Heart left ventricle (tissue), 16 donors: Measurements from ENCODE around the gene FAM219A. TPM values are rescaled to one million over a fixed set of nuclear protein-coding genes. Genes with fewer than 3 reads are reported as not detected.
A peak's percentile ranks its signal among the peaks of the same experiment; 100 is the strongest.

Experiments
- ATAC-seq, 4 donors: fragments of 200-7000 bp; cut with Tn5 transposase; one replicate each; pipeline ENCODE4 v1.9.1; 2020 to 2022; ENCODE audit warnings: moderate library complexity in 4 of 4, mild to moderate bottlenecking in 3 of 4, moderate number of reproducible peaks in 1 of 4
- DNase-seq, 5 donors: peaks; one replicate each; pipeline ENCODE4 v3.0.0-alpha.2; 2020
- H3K27ac ChIP-seq, 12 donors: fragments of 200-600 bp; sonication (generic) in 4 of 12; one replicate each; pipeline versions ENCODE4 v1.5.0 to v1.8.0; 2016 to 2022; ENCODE audit warnings: mild to moderate bottlenecking in 2 of 12
- H3K27me3 ChIP-seq, 9 donors: fragments of 200-600 bp; sonication (generic) in 2 of 9; one replicate each; pipeline versions ENCODE4 v1.5.1 to v1.8.0; 2016 to 2022; ENCODE audit warnings: mild to moderate bottlenecking in 3 of 9
- H3K36me3 ChIP-seq, 9 donors: fragments of 200-600 bp; sonication (generic) in 2 of 9; one replicate each; pipeline versions ENCODE4 v1.5.0 to v1.8.0; 2018 to 2022; ENCODE audit warnings: mild to moderate bottlenecking in 2 of 9
- H3K4me1 ChIP-seq, 12 donors: fragments of 200-600 bp; sonication (generic) in 4 of 12; one replicate each; pipeline versions ENCODE4 v1.5.0 to v1.8.0; 2016 to 2022; ENCODE audit warnings: mild to moderate bottlenecking in 3 of 12
- H3K4me3 ChIP-seq, 12 donors: fragments of 200-600 bp; sonication (generic) in 4 of 12; one replicate each; pipeline versions ENCODE4 v1.5.0 to v1.8.0; 2017 to 2022; ENCODE audit warnings: mild to moderate bottlenecking in 9 of 12, moderate library complexity in 4 of 12
- H3K9me3 ChIP-seq, 12 donors: fragments of 200-600 bp; sonication (generic) in 4 of 12; one replicate each; pipeline versions ENCODE4 v1.5.0 to v1.8.0; 2016 to 2022; ENCODE audit warnings: mild to moderate bottlenecking in 1 of 12
- POLR2A ChIP-seq, 2 donors: fragments of 450-650 bp; IDR thresholded peaks; one replicate each; pipeline ENCODE4 v1.6.1; 2017; ENCODE audit warnings: antibody characterized with exemption in 2 of 2, mild to moderate bottlenecking in 2 of 2, moderate library complexity in 2 of 2
- WGBS, 4 donors: extraction: QIAGEN DNeasy Blood & Tissue Kit in 2 of 4; methylation state at CpG; one replicate each; pipeline versions ENCODE4 v1.1.5 to v1.1.7; 2013 to 2018; 5-methylcytosine and 5-hydroxymethylcytosine counted together
- intact Hi-C, 10 donors: fragments of 100-400 bp; cut with DNase I; formaldehyde crosslinking; loops; one replicate each; pipeline versions ENCODE4 v1.11.1 to v1.14.2; 2022
- polyA plus RNA-seq, 2 donors: library from polyadenylated mRNA; stranded (reverse); fragments of 200-250 nt; gene quantifications; one replicate each; pipeline ENCODE4 v1.2.3, GENCODE V29; 2013
- total RNA-seq, 9 donors: library from RNA; depleted of rRNA in 2 of 9; stranded (reverse); fragments of >200 nt in 2 of 9; fragmentation: NEBNext Ultra II Directional in 3 of 9; extraction: Animal tissue kit (Norgen Biotek cat#: 25700) in 3 of 9; gene quantifications; one replicate each; pipeline versions ENCODE4 v1.1.0 to v1.2.4, GENCODE V29; 2016 to 2023
- TF ChIP-seq, protein P1 (sequence below), 12 donors: fragments of 200-600 bp; sonication (generic) in 4 of 12; IDR thresholded peaks; one replicate each; pipeline versions ENCODE4 v1.5.0 to v1.8.0; 2018 to 2022; ENCODE audit warnings: antibody characterized with exemption in 12 of 12, mild to moderate bottlenecking in 5 of 12
- donor health status: ischemic (EF 13 %, LVEDD 7.1; RV severe dilation, severe dysfunction).
- donor health status: healthy with polysubstance abuse.
- donor health status: DM: no; HTN: yes; CAD: no.
- donor health status: DM: no; HTN: no; CAD: no.
- donor health status: ischemic (EF 25% LVEDD 6.9; RV normal size, moderate dysfunction).
- donor health status: ischemic (EF 25% LVEDD 5.7; RV mildly dilated, moderate dysfunction).
- donor health status: healthy.
- donor health status: DM: yes; HTN: yes; CAD: no.
- donor health status: ischemic (EF 35%, LVEDD 5.7; RV mildly dilated, moderate dysfunction).
- donor health status: nonischemic (EF 11% LVEDD 7.7; RV severe dilation, severe dysfunction).
- donor health status: DM: yes; HTN: yes; CAD: no.
- donor health status: PGD.
- donor health status: ischemic (EF 29% LVEDD 5.4; RV normal size, mild dysfunction).
- donor health status: nonischemic (EF 23%, LVEDD 6.1; RV moderate dilation, normal function).

The FAM219A gene
- total and polyA plus RNA-seq, 11 donors, result 12.7 to 39.1 (median 25.9) TPM

DNA sequence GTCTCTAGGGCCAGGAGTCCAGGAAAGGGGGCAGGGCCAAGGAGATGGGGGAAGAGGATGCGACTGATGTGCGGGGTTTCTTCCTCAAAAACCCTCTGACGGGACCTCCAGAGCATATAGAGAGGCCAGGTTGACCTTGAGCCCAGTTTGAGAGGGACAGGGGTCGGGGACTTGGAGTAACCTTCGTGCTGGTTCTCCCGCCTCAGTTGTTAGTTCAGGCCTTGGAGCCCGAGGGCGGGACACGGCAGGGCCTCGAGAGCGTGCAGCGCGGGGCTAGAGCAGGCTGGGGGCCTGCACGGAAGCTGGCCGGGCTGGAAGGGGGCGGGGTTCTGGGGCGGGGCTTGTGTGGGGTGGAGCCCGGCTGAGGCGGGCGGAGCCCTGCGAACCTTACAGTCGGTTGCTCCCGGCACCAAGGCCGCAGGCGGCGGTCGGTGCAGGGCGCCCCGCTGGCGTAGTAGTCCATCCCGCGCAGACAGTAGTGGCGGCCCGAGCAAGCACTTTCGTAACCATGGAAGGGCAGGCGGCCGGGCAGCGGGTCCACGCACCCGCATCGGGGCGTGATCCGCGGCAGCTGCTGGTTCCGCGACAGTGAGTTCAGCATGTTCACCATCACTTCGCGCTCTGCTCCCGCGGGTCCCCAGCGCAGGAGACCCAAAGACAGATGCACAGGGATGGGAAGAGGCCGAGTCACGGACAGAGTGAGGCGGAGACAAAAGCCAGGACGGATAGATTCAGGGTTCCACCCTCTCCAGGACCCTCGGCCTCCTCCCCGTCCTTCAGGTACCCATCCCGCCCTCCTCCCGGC is 77.7 kb downstream of the FAM219A start:
- peak overlapping the region; percentile 24 to 82 (median 64) for H3K4me3 ChIP-seq
- DNase-seq (peak; percentile 81 to 88 (median 84)), ATAC-seq (peak; percentile 62 to 80 (median 76))
- H3K4me1 ChIP-seq, result peaks cover 0 to 43% (median 26%) of the 10 kb centered on the region in 12 donors
- WGBS, 4 donors, result 3 to 9% (median 4%) methylated on average over 38 to 59 of the region's 59 CpGs
- H3K27ac ChIP-seq, result peak overlapping the region; percentile 11 to 90 (median 72)
- H3K9me3 ChIP-seq, result no peaks in the 10 kb centered on the region
- H3K36me3 ChIP-seq, result no peaks in the 10 kb centered on the region
- TF ChIP-seq, protein P1, sequence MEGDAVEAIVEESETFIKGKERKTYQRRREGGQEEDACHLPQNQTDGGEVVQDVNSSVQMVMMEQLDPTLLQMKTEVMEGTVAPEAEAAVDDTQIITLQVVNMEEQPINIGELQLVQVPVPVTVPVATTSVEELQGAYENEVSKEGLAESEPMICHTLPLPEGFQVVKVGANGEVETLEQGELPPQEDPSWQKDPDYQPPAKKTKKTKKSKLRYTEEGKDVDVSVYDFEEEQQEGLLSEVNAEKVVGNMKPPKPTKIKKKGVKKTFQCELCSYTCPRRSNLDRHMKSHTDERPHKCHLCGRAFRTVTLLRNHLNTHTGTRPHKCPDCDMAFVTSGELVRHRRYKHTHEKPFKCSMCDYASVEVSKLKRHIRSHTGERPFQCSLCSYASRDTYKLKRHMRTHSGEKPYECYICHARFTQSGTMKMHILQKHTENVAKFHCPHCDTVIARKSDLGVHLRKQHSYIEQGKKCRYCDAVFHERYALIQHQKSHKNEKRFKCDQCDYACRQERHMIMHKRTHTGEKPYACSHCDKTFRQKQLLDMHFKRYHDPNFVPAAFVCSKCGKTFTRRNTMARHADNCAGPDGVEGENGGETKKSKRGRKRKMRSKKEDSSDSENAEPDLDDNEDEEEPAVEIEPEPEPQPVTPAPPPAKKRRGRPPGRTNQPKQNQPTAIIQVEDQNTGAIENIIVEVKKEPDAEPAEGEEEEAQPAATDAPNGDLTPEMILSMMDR (IDR thresholded peaks at IDR 0.05), result no peak
- TF ChIP-seq POLR2A (IDR thresholded peaks at IDR 0.05), result peak in 1 of 2 donors; percentile 76
- H3K27me3 ChIP-seq, result no peaks in the 10 kb centered on the region
- intact Hi-C loops, result loop anchor here in 2 of 10 donors (5.0 kb wide), 3 partner anchors 52 to 253 kb away; partner anchors contain the start of gene DCAF12 (in 1 of the 2)

DNA sequence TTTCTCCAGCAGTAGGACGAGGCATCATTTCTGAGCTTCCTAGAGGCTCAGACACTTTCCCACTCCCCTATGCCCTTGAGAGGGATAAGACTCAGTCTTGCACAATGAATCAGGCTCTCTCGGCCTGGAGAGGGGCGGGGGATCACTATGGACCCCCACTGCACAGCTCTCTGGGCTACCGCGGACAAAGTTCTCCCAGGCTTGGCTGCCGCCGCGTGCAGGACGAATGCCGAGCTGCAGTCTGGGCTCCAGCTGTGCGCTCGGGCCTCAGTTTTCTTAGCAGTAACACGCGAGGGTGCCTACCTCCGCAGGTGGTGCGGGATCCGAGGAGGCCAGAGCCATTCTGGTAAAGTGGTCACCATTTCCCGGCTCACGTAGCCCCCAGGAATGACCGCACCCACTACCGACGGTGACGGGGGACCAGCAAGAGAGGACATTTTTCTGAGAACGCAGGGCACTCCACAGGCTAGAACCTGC is 78.3 kb downstream of the FAM219A start:
- intact Hi-C loops, result loop anchor here in 2 of 10 donors (5.0 kb wide), 3 partner anchors 52 to 253 kb away; partner anchors contain the start of gene DCAF12 (in 1 of the 2)
- no peak for ATAC-seq
- H3K4me1 ChIP-seq, result peaks cover 0 to 50% (median 28%) of the 10 kb centered on the region in 12 donors
- no peaks in the 10 kb centered on the region for H3K27me3 ChIP-seq
- peak overlapping the region in 11 of 12 donors; percentile 25 to 90 (median 72) for H3K27ac ChIP-seq
- DNase-seq, result no peak
- H3K9me3 ChIP-seq, result no peaks in the 10 kb centered on the region
- TF ChIP-seq, protein P1 (IDR thresholded peaks at IDR 0.05), result no peak
- no peak for TF ChIP-seq POLR2A (IDR thresholded peaks at IDR 0.05)
- no peaks in the 10 kb centered on the region for H3K36me3 ChIP-seq
- peak overlapping the region in 10 of 12 donors; percentile 30 to 82 (median 67) for H3K4me3 ChIP-seq
- 47 to 64% (median 56%) methylated on average over 9 to 24 of the region's 24 CpGs for WGBS, 4 donors

DNA sequence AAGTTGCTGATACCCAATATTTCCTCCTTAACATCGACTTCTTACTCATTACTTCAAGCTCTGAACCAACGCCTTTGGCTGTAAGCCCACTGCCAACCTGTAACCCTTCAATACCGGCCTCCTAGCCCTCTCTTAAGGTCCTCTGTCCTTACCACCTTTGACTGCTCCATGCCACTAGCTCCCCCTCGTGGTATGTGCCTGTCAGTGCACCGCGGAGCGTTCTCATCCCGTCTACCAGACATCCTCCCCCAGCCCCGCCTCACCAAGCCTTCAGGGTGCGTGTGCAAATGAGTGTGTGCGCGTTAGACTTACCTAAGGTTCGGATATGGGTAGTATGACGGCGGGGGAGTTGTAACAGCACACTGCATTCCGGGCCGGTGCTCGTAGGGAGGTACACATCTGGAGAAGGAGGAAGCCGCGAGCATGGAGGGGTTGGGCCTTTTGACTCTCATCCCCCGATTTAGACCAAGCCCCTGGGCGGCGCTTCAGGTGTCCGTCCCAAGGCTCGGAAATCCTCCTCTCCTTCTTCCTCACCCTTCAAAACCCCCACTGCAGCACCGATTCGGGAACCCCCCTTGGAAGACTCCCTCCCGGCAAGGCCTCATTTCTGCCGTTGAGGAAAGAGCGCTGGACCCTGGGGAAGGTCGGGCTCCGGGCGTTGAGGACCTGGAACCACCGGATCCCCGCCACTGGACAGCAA is 78.9 kb downstream of the FAM219A start:
- TF ChIP-seq POLR2A (IDR thresholded peaks at IDR 0.05), result no peak
- TF ChIP-seq, protein P1 (IDR thresholded peaks at IDR 0.05), result peak; percentile 95 to 98 (median 97)
- ATAC-seq (peak; percentile 29 to 59 (median 57)), DNase-seq (peak; percentile 86 to 93 (median 86))
- Histone ChIP-seq H3K27ac (peak overlapping the region in 7 of 12 donors; percentile 0 to 88 (median 62)), H3K4me1 (peaks cover 0 to 53% (median 28%) of the 10 kb centered on the region in 12 donors), H3K27me3 (no peaks in the 10 kb centered on the region), H3K9me3 (no peaks in the 10 kb centered on the region), H3K4me3 (peak overlapping the region in 10 of 12 donors; percentile 28 to 82 (median 67)), H3K36me3 (no peaks in the 10 kb centered on the region)
- intact Hi-C loops, result loop anchor here (1.0 to 5.0 kb wide), 8 partner anchors 46 to 252 kb away; partner anchors contain the start of gene DCAF12 (in 2 of the 10)
- WGBS, 4 donors, result 22 to 36% (median 24%) methylated on average over 24 to 35 of the region's 35 CpGs
